Erythroblast (primary cell): ENCODE measurements around the gene BTBD6.

ENCODE experiments used
- GATA1 ChIP-seq: IDR thresholded peaks from 2 replicates; pipeline ENCODE4 v1.6.1; 2011; ENCODE audit warnings: low read depth, mild to moderate bottlenecking, control low read depth, low read length, moderate library complexity
- POLR2A ChIP-seq: IDR thresholded peaks from 2 replicates; pipeline ENCODE4 v1.6.1; 2011; ENCODE audit warnings: mild to moderate bottlenecking, low read length

DNA sequence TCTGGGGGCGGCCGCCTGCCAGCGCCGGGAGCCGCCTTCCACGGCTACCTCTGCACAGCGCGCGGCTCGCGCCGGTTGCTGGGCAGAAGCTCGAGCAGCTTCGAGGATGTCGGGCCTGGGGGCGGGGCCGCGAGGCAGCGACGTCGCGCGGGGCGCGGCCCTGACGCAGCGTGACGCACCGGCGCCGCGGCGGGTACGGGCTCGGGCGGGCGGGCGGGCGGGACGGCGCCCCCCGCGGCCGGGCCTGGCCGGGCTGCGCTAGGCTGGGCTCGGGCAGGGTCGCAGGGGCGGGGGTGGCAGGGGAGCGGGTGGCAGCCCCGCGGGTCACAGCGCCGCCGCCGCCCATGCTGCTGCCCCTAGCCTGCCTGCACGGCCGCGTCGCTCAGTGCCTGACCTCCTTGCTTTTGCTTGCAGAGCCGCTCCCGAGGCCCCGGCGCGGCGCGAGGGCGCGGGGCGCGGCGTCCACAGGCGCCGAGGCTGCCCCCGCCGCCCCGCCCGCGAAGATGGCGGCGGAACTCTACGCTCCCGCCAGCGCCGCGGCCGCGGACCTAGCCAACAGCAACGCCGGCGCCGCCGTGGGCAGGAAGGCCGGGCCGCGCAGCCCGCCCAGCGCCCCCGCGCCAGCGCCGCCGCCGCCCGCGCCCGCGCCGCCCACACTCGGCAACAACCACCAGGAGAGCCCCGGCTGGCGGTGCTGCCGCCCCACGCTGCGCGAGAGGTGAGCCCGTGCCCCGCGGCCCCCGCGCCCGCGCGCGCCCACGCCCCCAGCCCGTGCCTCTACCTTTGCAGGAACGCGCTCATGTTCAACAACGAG is at the start of gene BTBD6:
- TF ChIP-seq POLR2A (peak; percentile 33), GATA1 (no peak)
